GM21367 (cell line): ENCODE data around the gene CWC27.
"Not testable (repeated sequence)": the region's sequence is repeated elsewhere in the genome, so short reads cannot be mapped to it uniquely, and the experiment has no call there.

Experiments used
- ATAC-seq: cut with Tn5 transposase; IDR thresholded peaks from one replicate; pipeline ENCODE4 v1.9.1; 2021; ENCODE audit not compliant: unreplicated experiment

The CWC27 gene

DNA sequence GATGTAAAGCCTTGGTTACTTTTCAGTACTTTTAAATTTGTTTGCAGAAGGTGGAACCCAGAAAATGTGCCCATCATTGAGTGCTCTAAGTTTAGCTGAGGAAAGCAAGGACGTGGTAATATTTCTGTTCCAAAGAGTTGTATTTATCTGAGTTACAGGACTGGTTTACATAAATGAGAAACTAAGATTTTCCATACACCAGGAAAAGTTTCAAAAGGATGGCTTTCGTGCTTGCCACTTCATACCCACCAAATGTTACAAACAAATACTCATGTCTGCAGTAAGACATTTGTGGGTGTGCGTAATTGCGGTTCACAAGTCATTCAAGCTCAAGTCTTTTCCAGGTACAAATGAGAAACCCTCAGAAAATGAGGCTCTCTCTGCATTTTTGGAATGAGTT is 68.1 kb downstream of the CWC27 start:
- ATAC-seq: no peak

DNA sequence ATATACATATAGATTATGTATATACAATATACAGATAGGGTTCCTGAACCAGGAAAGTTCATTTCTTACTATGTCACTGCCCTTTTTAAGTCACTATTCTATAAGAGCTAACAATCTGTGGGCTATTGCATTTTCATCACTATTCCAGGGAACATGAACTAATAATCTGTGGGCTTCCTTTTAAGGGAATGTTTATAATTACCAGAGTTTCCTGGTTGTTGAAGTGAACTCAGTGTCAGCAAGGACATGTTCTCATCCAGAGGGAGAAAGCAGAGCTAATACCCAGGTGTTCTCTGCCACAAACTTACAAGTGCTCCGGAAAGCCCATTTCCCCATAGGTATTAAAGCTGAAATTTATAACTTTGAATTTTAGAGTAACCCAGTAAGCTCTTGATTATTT is 69.6 kb downstream of the CWC27 start:
- no peak for ATAC-seq

DNA sequence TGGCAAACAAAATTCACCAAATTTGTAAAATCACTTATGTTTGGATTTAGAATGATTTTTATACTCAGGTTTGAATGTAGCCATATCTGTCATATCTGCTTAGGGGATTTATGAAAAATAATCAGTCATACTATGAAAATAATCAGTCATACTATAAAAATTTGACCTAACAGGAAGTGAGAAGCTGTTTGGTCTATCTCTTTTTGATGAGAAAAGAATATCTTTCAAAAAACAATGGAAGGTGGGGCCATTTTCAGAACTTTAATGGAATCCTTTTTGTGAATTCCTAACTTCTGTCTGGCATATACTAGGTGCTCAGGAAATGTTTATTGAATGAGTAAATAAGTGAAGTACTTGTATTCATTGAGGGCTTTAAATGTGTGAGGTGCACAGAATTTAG is 70.1 kb downstream of the CWC27 start:
- ATAC-seq: no peak

DNA sequence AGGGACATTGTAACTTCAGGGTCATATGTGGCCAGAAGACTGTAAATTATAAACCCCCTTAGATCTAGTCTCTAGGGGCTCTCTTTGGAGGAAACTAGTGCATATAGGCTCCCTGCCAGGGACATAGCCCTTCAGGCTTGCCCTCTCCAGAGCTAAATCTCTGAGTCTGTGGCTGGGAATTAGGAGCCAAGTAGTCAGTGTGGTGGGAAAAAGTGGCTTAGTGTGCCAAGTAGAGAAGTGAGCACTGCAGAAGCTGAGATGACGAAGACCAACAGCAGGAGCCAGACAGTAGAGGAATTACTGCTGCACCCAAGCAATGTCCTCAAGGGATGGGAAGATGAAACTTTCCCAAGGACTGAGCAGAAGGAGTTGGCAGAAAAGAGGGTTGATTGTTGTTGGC is 71.2 kb downstream of the CWC27 start:
- ATAC-seq: no peak

DNA sequence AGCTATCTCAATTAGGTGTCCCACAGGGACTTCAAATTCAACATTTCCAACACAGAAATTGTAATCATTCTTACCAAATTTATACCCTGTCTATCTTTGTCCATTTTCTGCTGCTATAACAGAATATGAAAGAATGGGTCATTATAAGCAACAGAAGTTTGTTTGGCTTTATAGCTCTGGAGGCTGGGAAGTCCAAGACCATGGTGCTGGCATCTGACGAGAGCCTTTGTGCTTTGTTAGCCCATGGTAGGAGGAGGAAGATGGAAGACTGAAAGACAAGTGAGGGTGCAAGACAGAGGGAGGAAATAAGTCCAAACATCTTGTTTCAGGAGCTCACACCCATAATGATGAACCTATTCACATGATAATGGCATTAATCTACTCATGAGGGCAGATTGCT is 72.2 kb downstream of the CWC27 start:
- ATAC-seq: no peak

DNA sequence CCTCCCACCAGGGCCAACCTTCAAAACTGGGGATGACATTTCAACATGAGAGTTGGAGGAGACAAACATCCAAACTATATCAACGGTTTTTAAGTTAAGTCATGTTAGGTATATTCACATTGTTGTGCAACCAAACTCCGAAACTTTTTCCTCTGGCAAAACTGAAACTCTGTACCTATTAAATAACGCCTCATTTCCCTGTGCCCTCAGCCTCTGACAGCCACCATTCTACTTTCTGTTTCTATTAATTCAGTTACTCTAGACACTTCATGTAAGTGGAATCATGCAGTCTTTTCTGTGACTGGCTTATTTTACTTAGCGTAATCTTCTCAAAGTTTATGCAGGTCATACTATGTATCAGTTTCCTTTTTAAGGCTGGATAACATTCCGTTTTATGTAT is 85.0 kb downstream of the CWC27 start:
- no peak for ATAC-seq

DNA sequence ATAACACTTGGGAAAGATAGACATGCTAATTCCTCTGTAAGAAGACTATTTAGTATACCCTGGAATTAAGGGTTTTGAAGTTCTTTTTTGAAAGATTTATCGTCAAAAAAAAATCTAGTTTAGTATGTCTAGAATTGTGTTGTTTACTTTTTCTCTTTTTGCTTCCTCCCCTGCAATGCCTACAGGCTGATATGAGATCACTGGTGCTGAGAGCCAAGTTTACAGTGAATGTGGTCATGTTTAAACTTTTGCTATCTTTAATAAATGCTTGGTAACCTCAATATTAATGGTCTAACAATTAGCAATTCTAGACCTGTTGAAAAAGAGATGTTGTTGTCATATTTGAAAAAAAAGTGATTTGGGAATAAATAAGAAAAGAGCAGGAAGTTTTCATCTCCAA is 86.1 kb downstream of the CWC27 start:
- ATAC-seq: no peak

DNA sequence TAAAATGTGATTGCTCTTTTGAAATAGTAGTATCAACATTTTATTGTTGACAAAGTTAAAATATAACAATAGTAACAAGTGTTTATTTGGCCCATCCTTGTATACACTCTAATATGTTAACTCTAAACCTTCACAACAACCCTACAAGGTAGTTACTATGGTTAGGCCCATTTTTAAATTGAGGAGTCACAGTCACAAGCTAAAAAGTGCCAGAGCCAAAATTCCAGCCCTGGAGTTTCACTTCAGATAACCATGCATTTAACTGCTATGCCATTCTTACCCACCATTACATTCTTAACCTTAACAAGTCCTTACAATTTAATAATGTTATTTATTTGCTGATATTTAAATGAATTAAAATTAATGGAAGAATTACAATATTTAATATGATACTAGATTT is 91.2 kb downstream of the CWC27 start:
- ATAC-seq: no peak

DNA sequence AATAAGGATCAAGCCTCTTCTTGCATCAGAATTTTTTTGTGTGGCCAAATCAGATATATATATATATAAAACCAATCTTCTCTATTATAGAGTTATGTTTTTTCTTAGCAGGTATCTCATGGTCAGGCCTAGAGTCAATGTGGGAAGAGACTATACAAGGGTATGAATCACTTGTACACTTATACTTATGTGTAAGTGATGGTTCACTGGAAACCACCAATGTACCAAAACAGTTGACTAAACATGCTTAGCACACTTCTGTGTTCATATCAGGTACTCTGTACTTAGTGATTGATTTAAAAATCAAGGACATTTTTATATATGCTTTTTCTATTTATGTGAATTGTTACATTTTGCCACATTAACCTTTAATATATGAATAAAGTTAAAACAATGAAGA is 92.6 kb downstream of the CWC27 start:
- no peak for ATAC-seq

DNA sequence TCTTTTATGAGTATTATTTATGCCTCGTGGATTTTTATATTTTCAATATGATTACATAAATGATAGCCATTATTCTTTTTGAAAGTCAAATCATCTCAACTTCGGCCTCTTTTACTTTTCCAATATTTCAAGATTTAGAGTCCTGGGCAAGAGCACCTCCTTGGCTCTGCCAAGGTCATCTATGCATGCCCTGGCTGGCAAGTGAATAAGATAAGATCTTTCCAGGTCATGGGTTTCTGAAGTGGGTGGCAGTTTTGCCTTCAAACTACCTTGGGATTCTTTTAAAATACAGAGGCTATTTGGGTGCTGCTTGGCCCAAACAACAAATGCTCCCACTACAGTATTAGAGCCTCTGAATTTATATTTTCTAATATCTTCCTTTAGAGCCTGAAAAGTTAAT is 95.4 kb downstream of the CWC27 start:
- ATAC-seq: no peak

DNA sequence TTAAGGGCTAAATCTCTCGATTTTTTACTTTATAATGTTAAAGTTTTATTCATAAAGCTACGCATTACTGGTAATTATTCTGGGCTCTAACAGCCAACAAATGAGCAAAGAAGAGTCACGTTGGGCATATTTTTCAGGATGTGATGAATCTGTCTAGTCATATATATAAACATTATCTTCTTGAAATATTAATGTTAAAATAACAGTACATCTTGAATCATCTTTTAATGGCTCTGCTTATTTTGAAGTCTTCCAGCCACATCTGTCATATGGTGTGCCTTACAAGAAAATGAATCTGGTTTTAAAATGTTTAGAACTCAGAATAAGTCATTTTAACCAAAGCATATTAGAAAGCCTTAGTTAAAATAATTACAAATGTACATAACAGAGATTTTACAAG is 96.9 kb downstream of the CWC27 start:
- ATAC-seq: no peak

DNA sequence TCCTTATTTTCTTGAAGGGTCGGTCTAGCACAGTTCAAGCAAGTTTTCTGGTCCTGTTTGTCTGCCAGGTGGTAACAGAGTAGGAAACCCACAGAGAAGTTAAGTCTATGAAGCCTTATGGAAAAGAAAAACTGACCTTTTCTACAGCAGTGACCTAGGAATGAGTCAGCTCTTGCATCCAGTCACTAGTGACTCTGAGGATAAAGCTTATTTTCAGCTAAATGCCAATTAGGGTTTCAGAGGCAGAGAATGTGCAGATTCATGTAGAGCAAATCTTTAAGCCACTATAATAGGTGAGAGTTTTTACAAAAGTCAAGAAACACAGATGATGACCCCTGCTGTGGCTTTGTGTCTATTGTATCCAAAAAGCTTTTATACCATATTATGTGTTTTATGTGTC is 100.7 kb downstream of the CWC27 start:
- no peak for ATAC-seq

DNA sequence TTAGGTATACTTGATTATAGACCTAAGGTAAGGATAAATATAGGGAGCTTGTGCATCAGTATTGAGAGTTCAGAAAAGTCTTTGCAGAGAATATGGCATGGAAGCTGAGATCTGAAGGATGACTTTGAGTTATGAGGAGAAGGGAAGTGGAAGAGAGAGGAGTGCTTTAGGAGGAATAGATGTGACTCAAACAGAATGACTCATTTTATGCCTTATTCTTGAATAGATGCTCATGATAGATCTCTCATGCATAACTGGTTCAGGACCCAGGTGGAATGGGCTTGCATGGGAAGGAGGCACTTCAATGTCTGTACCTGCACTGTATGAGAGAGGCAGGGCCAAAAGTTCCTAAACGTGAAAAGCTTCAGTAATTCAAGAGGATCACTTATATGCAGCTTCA is 103.3 kb downstream of the CWC27 start:
- no peak for ATAC-seq

DNA sequence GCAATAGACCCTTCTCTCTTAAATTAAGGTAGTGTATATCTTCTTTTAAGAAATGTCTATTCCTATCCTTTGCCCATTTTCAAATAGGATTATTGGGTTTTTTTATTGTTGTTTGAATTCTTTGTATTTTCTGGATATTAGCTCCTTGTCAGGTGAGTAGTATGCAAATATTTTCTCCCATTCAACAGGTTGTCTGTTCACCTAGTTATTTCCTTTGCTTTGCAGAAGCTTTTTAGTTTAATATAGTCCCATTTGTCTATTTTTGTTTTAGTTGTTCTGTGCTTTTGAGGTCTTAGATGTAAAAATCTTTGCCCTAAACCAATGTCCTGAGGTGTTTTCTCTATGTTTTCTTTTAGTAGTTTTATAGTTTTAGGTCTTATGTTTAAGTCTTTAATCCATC is 104.7 kb downstream of the CWC27 start:
- no peak for ATAC-seq

DNA sequence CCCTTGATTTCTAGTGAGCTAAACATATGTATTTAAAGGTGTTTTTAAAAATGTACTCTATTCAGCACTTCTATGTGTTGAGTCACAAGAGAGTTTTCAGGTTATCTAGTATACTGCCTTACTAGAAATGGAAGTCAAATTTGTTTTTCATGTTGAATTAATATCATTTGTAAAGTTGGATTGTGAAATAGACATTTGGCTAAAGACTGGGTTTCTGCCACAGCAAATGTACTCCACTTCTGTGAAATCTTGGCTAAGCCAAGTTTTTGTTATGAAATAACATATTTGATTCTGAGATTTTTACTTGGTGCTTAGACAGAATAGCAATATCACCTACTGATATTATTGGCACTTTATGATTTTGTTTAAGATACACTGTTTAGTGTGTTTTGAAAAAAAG is 106.0 kb downstream of the CWC27 start:
- no peak for ATAC-seq

DNA sequence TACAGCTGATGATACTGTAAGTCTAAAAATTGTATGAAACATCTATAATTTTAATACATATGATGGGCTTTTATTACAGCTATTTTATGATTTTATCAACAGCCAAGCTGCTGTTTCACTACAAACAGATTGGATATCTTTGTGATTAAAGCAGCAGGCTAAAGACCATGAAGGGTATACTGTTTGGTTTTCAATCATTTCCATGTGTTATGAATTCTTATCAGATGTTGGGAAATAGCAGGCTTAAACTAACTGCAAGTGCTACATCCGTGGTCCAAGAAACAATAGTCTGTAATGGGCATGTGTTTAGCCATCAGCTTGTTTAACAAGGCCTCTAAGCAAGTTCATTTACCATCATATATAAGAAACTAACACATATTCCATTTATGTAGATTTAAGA is 107.5 kb downstream of the CWC27 start:
- no peak for ATAC-seq

DNA sequence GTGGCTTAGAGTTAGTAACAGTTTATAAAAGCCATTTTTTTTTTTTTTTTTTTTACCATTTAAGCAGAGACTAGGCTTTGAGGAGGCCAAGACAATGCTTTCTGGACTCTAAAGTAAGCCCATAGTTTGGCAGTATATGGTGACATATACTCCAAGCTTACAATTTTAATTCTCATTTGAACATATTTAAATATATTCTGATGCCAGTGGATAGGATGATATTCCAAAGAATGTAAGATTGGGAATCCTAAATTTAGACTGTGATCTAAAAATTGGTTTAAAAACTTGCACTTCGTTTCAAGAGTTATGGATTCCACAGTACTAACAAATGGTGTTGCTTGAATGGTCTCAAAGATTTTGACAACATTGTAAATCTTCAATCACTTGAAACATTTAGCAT is 112.1 kb downstream of the CWC27 start:
- no peak for ATAC-seq

DNA sequence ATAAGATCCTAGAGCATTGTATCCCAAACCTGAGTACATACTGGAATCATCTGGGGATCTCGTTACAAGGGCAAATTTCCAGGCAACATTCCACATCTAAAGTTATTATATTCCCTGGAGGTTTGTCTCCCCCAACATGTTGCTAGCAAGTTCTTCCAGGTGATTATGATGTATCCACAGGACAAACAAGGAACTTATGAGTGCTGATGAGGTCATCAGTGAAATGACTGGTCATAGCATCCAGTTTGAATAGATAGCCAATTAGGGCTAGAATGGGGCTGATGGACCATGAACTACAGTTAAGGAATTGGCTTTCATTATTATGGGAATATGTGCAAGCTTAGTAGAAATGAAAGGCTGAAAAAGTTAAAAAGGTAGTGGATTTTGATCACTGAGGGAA is 115.2 kb downstream of the CWC27 start:
- no peak for ATAC-seq

DNA sequence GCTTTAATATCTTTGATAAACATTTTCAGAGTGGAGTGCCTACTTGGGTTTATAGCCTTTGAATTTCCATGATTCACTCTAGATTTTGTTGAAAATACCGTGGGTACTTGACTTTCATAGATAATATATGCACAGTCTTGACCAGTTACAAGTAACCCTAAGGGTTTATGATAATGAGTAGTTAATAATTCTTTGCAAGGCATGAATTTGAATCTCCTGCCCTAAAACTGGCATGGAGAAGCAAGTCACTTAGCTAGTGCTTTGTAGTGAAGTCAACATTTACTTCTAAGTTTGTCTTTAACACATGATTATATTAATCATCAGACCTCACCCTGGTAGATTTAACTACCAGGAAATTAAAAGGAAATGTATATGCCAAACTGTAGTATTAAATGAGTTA is 115.8 kb downstream of the CWC27 start:
- no peak for ATAC-seq

DNA sequence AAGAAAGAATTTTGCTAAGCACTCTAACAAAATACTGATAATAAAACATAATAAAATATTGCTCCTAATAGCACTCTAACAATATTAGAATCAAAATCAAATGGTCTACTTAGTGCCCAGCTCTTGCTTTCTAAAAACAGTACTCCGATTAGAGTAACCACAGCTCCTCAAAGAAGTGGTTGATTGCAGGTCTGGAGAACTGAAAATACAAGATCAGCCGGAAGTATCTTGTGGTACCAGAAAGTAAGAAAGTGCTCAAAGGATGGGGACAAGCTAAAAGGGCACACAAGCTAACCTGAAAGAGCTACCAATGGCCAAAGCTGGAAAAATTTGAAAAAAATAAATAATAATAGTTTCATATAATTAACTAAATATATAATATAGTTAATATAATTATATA is 119.2 kb downstream of the CWC27 start:
- ATAC-seq: no peak

DNA sequence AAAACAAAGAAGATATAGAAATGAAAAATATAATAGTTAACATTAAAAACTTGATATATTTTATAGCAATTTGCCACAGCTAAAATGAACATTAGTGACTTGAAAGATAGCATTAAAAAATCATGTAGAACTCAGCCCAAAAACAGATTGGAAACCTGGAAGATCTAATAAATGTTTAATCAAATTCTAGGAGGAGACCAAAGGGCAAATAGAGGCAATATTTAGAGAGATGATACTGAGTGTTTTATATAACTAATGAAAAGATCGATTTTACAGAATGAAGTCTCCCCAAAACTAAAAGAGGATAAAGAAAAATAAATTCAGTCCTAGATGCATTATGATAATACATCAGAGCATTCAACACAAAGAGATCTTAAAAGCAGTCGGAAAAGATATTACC is 127.0 kb downstream of the CWC27 start:
- no peak for ATAC-seq

DNA sequence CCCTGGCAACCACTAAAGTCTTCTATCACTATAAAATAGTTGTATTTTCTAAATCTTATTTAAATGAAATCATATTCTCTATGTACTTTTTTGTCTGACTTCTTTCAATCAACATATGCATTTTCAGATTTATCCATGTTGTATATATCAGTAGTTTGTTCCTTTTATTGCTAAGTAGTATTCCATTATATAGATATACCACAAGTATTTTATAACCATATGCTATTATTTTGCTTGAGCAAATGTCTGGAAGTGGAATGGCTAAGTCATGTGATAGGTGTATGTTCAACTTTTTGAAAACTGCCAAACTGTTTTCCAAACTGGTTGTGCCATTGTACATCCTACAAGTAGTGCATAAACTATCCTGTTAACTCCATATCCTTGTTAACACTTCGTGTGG is 131.1 kb downstream of the CWC27 start:
- no peak for ATAC-seq

DNA sequence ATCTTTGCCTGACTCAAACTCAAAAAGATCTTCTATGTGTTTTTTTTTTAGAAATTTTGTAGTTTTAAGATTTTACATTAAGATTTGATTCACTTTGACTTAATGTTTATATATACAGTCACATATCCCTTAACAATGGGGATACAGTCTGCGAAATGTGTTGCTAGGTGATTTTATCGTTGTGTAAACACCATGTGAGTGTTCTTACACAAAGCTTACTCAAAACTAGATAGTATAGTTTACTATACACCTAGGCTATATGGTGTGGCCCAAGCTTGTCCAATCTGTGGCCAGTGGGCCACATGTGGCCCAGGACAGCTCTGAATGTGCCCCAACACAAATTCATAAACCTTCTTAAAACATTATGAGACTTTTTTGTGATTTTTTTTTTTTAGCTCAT is 131.9 kb downstream of the CWC27 start:
- ATAC-seq: no peak

DNA sequence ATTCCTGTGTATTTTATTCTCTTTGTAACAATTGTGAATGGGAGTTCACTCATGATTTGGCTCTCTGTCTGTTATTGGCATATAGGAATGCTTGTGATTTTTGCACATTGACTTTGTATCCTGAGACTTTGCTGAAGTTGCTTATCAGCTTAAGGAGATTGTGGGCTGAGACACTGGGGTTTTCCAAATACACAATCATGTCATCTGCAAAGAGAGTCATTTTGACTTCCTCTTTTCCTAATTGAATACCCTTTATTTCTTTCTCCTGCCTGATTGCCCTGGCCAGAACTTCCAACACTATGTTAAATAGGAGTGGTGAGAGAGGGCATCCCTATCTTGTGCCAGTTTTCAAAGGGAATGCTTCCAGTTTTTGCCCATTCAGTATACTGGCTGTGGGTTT is 138.7 kb downstream of the CWC27 start:
- ATAC-seq: not testable (repeated sequence)
